ENCODE measurements around the gene TFAP2C.
"Not testable (repeated sequence)": the region's sequence is repeated elsewhere in the genome, so short reads cannot be mapped to it uniquely, and the experiment has no call there.

Gene TFAP2C

GRCh38 chr20:56608376-56608775, 20.7 kb upstream of the TFAP2C start:
- DNase-seq (ENCODE audit: low spot score): no peak
- in situ Hi-C loops (cut with MboI; ENCODE audit: low sequenced_read_pairs, unreplicated experiment): no loop called here
- TF ChIP-seq, protein P1, sequence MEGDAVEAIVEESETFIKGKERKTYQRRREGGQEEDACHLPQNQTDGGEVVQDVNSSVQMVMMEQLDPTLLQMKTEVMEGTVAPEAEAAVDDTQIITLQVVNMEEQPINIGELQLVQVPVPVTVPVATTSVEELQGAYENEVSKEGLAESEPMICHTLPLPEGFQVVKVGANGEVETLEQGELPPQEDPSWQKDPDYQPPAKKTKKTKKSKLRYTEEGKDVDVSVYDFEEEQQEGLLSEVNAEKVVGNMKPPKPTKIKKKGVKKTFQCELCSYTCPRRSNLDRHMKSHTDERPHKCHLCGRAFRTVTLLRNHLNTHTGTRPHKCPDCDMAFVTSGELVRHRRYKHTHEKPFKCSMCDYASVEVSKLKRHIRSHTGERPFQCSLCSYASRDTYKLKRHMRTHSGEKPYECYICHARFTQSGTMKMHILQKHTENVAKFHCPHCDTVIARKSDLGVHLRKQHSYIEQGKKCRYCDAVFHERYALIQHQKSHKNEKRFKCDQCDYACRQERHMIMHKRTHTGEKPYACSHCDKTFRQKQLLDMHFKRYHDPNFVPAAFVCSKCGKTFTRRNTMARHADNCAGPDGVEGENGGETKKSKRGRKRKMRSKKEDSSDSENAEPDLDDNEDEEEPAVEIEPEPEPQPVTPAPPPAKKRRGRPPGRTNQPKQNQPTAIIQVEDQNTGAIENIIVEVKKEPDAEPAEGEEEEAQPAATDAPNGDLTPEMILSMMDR (IDR thresholded peaks at IDR 0.05; ENCODE audit: borderline replicate concordance, control extremely low read depth, extremely low read depth, insufficient read depth, missing control alignments): no peak

- no peak for DNase-seq (ENCODE audit: low spot score)
- in situ Hi-C loops (cut with MboI; ENCODE audit: low sequenced_read_pairs, unreplicated experiment): no loop called here
- TF ChIP-seq, protein P1 (IDR thresholded peaks at IDR 0.05; ENCODE audit: borderline replicate concordance, control extremely low read depth, extremely low read depth, insufficient read depth, missing control alignments): no peak
Measured at GRCh38 chr20:56609321-56609720, 19.8 kb upstream of the TFAP2C start.

DNA sequence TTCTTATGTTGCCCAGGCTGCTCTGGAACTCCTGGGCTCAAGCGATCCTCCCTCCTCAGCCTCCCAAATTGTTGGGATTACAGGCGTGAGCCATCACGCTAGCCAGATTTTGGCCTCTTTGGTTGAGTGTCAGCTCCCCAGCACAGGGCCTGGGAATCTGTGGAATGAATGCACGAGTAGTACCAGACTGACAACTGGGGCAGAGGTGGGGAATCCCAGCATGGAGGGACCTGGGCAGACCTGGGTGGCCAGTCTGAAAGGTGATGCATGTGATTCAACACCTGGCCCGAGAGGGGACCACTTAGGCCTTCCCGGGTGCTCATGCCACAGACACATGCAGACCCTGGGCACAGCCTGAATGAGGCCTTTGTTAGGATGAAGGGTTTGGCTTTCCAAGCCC, 19.0 kb upstream of the TFAP2C start:
- DNase-seq (ENCODE audit: low spot score): no peak
- in situ Hi-C loops (cut with MboI; ENCODE audit: low sequenced_read_pairs, unreplicated experiment): no loop called here
- TF ChIP-seq, protein P1 (IDR thresholded peaks at IDR 0.05; ENCODE audit: borderline replicate concordance, control extremely low read depth, extremely low read depth, insufficient read depth, missing control alignments): no peak

- TF ChIP-seq, protein P1 (IDR thresholded peaks at IDR 0.05; ENCODE audit: borderline replicate concordance, control extremely low read depth, extremely low read depth, insufficient read depth, missing control alignments): no peak
- no peak for DNase-seq (ENCODE audit: low spot score)
- in situ Hi-C loops (cut with MboI; ENCODE audit: low sequenced_read_pairs, unreplicated experiment): no loop called here
Measured at GRCh38 chr20:56614196-56614595, 14.9 kb upstream of the TFAP2C start.

- TF ChIP-seq, protein P1 (IDR thresholded peaks at IDR 0.05; ENCODE audit: borderline replicate concordance, control extremely low read depth, extremely low read depth, insufficient read depth, missing control alignments): no peak
- DNase-seq (ENCODE audit: low spot score): no peak
- in situ Hi-C loops (cut with MboI; ENCODE audit: low sequenced_read_pairs, unreplicated experiment): no loop called here
Measured at GRCh38 chr20:56616716-56617115, 12.4 kb upstream of the TFAP2C start.

- DNase-seq (ENCODE audit: low spot score): no peak
- TF ChIP-seq, protein P1 (IDR thresholded peaks at IDR 0.05; ENCODE audit: borderline replicate concordance, control extremely low read depth, extremely low read depth, insufficient read depth, missing control alignments): no peak
- in situ Hi-C loops (cut with MboI; ENCODE audit: low sequenced_read_pairs, unreplicated experiment): no loop called here
Measured at GRCh38 chr20:56617489-56617888, 11.6 kb upstream of the TFAP2C start.

DNA sequence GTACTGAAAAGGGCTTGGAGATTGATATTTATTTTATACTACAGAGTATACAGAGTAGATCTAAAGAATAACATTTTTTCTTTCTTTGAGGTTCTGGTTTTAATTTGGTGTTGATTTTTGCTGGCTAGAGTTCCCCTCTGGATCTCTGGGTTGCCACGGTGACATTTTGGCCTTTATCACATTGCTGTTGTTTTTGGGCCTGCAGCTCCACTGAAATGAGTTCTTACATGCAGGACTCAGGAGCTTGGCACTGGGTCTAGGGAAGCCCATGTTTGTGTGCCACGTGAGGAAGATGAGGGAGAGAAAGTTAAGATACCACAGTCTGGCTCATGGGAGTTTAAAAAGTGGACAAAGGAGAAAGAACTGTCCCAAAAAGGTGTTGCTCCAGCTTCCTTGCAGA, 7.4 kb upstream of the TFAP2C start:
- TF ChIP-seq, protein P1 (IDR thresholded peaks at IDR 0.05; ENCODE audit: borderline replicate concordance, control extremely low read depth, extremely low read depth, insufficient read depth, missing control alignments): no peak
- no peak for DNase-seq (ENCODE audit: low spot score)
- in situ Hi-C loops (cut with MboI; ENCODE audit: low sequenced_read_pairs, unreplicated experiment): no loop called here

DNA sequence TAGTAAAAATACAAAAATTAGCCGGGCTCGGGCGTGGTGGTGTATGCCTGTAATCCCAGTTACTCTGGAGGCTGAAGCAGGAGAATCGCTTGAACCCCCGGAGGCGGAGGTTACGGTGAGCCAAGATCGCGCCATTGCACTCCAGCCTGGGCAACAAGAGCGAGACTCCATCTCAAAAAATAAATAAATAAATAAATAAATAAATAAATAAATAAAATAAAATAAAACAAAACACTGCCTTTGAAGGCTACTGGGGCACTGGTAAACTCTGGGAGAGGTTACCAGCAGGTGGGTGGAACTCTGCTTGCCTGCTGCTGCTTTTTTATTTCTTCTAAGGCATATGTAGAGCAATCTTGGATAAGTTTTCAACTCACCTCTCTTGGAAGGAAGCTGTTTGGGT, 5.2 kb upstream of the TFAP2C start:
- DNase-seq (ENCODE audit: low spot score); in situ Hi-C loops (cut with MboI; ENCODE audit: low sequenced_read_pairs, unreplicated experiment): not testable (repeated sequence)
